Uterus (tissue), 4 donors: ENCODE results near the gene CKAP5. TPM values are rescaled to one million over a fixed set of nuclear protein-coding genes. Genes with fewer than 3 reads are reported as not detected.

Experiments used
- DNase-seq, 2 donors: peaks; one replicate each; pipeline ENCODE4 v3.0.0-alpha.2; 2019 to 2020
- H3K27ac ChIP-seq, 2 donors: fragments of 200-600 bp; sonication (generic); 1 replicate in 1 of 2; 2 replicates in 1 of 2; pipeline ENCODE4 v1.5.1; 2016 to 2018
- H3K27me3 ChIP-seq, 2 donors: fragments of 200-600 bp; sonication (generic); one replicate each; pipeline ENCODE4 v1.5.1; 2018 to 2019; ENCODE audit warnings: control low read depth in 1 of 2
- H3K36me3 ChIP-seq, 2 donors: fragments of 200-600 bp; sonication (generic); one replicate each; pipeline ENCODE4 v1.5.1; 2019; ENCODE audit warnings: control low read depth in 1 of 2
- H3K4me1 ChIP-seq, 2 donors: fragments of 200-600 bp; sonication (generic); one replicate each; pipeline ENCODE4 v1.5.1; 2018 to 2019; ENCODE audit warnings: control low read depth in 1 of 2
- H3K4me3 ChIP-seq, 2 donors: fragments of 200-600 bp; sonication (generic); 1 replicate in 1 of 2; 2 replicates in 1 of 2; pipeline ENCODE4 v1.5.1; 2018 to 2019; ENCODE audit warnings: mild to moderate bottlenecking in 1 of 2
- H3K9me3 ChIP-seq, 2 donors: fragments of 200-600 bp; sonication (generic); one replicate each; pipeline ENCODE4 v1.5.1; 2019; ENCODE audit warnings: control low read depth in 1 of 2
- CTCF ChIP-seq, 4 experiments: fragments of 200-600 bp in 2 of 4; fragments of 450-650 bp in 2 of 4; sonication (generic) in 2 of 4; IDR thresholded peaks; one replicate each; pipeline ENCODE4 v1.5.1; 2016 to 2019; ENCODE audit warnings: antibody characterized with exemption in 4 of 4, mild to moderate bottlenecking in 2 of 4, moderate library complexity in 1 of 4
- POLR2A ChIP-seq, 2 donors: fragments of 450-650 bp; IDR thresholded peaks; one replicate each; pipeline ENCODE4 v1.6.1; 2016; ENCODE audit warnings: antibody characterized with exemption in 2 of 2, mild to moderate bottlenecking in 1 of 2, moderate library complexity in 1 of 2
- intact Hi-C: fragments of 100-400 bp; cut with DNase I; formaldehyde crosslinking; loops from one replicate; pipeline ENCODE4 v1.15.1; 2023; ENCODE audit warnings: low total_unique reads
- total RNA-seq, 4 donors: library from RNA; depleted of rRNA in 3 of 4; stranded (reverse); fragments of >200 nt in 3 of 4; gene quantifications; one replicate each; pipeline versions ENCODE4 v1.1.0 to v1.2.4, GENCODE V29; 2014 to 2023
- donor health status: DM: yes; HTN: yes; CAD: no.

The CKAP5 gene
- total RNA-seq: 10 to 100 TPM; 19.7 to 88.8 (median 44.2) TPM

- peak within 1 kb of the TSS; percentile 78 to 84 for H3K27ac ChIP-seq
- peak within 1 kb of the TSS; percentile 85 to 87 for H3K4me3 ChIP-seq
- intact Hi-C loops: no loop called here
- H3K36me3 ChIP-seq: no peaks in the 10 kb centered on the region
- no peaks in the 10 kb centered on the region for H3K27me3 ChIP-seq
- DNase-seq: peak; percentile 90 to 91
- no peaks in the 10 kb centered on the region for H3K9me3 ChIP-seq
- TF ChIP-seq POLR2A (IDR thresholded peaks at IDR 0.05) (peak; percentile 56 to 69), CTCF (IDR thresholded peaks at IDR 0.05) (peak in 2 of 4 experiments; percentile 19 to 24)
- H3K4me1 ChIP-seq: no peaks in the 10 kb centered on the region
Observed at GRCh38 chr11:46845740-46846509, at the start of gene CKAP5. Gene CKAP5, minus strand, starts transcription at chr11:46846280. Its CDS starts 25,049 bp downstream, at chr11:46821231.

GRCh38 chr11:46895821-46896220 is 49.7 kb upstream of the CKAP5 start:
- Histone ChIP-seq H3K4me3 (no peak overlapping the region), H3K4me1 (no peaks in the 10 kb centered on the region), H3K9me3 (no peaks in the 10 kb centered on the region), H3K36me3 (no peaks in the 10 kb centered on the region), H3K27ac (no peak overlapping the region), H3K27me3 (no peaks in the 10 kb centered on the region)
- no peak for DNase-seq
- TF ChIP-seq CTCF (IDR thresholded peaks at IDR 0.05) (no peak), POLR2A (IDR thresholded peaks at IDR 0.05) (no peak)
- intact Hi-C loops: no loop called here

GRCh38 chr11:46894961-46895360 is 48.9 kb upstream of the CKAP5 start:
- no peak overlapping the region for H3K27ac ChIP-seq
- DNase-seq: no peak
- TF ChIP-seq CTCF (IDR thresholded peaks at IDR 0.05) (no peak), POLR2A (IDR thresholded peaks at IDR 0.05) (no peak)

GRCh38 chr11:46894506-46894905 is 48.4 kb upstream of the CKAP5 start:
- no peaks in the 10 kb centered on the region for H3K4me1 ChIP-seq
- DNase-seq: no peak
- intact Hi-C loops: loop anchor here (5.0 kb wide), 1 partner anchor 258 kb away; no protein-coding TSS in a partner anchor

More at GRCh38 chr11:46894961-46895360, 48.9 kb upstream of the CKAP5 start:
- intact Hi-C loops: loop anchor here (5.0 kb wide), 1 partner anchor 257 kb away; no protein-coding TSS in a partner anchor
- Histone ChIP-seq H3K4me1 (no peaks in the 10 kb centered on the region), H3K36me3 (no peaks in the 10 kb centered on the region), H3K27me3 (no peaks in the 10 kb centered on the region), H3K4me3 (no peak overlapping the region), H3K9me3 (no peaks in the 10 kb centered on the region)

More at GRCh38 chr11:46894506-46894905, 48.4 kb upstream of the CKAP5 start:
- Histone ChIP-seq H3K27ac (no peak overlapping the region), H3K4me3 (no peak overlapping the region), H3K27me3 (no peaks in the 10 kb centered on the region), H3K9me3 (no peaks in the 10 kb centered on the region), H3K36me3 (no peaks in the 10 kb centered on the region)
- no peak for TF ChIP-seq CTCF (IDR thresholded peaks at IDR 0.05)
- no peak for TF ChIP-seq POLR2A (IDR thresholded peaks at IDR 0.05)
